T-helper 1 cell treated with Interleukin-12 subunit alpha and Interleukin-12 subunit beta and Interleukin-4 antibody, amounts not matched to agents 30 ng/mL and 1 ng/mL, for 36 hours (primary cell): ENCODE results near the gene RANBP17. TPM values are rescaled to one million over a fixed set of nuclear protein-coding genes. Genes with fewer than 3 reads are reported as not detected.

Experiments
- intact Hi-C: fragments of 100-400 bp; cut with micrococcal nuclease; formaldehyde crosslinking; loops from one replicate; pipeline ENCODE4 v1.15.1; 2024
- total RNA-seq: library from RNA; stranded (reverse); gene quantifications from 2 replicates; pipeline ENCODE4 v1.2.3, GENCODE V29; 2022

RANBP17 gene
- total RNA-seq, 1 donor from 2014 or later: not detected

DNA sequence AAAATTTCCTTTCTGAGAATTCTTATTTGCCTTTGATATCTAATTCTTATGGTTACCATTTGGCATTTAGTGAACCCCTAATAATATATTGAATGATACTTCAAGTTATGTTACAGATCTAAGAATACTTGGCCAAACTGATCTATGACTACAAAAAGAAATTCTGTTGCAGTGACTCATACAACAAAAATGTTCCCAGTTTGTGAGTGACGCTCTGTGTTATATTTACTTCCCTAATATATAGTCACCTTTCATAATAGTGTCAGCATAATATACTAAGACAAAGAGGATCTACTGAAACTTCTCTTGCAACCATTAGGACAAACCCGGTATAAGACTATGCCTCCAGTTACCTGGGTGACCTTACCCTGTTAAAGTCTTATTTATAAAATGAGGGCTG lies 230.4 kb downstream of the RANBP17 start:
- intact Hi-C loops: no loop called here

DNA sequence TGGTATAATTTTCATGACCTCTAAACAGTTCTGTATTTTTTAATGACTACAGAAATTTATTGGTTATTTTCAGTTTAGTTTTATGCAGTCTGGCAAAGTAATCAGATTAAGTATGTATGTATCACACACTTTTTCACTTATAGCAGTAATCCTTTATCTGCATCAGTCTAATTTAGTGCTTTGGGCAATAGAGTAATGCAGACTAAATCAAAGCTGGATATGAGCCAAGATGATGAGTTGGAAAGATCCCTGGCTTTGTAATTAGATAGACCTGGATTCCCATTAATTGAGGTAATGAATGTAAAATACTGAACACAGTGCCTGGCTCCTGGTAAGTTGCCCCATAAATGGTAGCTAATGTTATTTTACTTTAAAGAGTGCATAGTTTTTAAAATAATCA lies 231.8 kb downstream of the RANBP17 start:
- intact Hi-C loops: no loop called here

DNA sequence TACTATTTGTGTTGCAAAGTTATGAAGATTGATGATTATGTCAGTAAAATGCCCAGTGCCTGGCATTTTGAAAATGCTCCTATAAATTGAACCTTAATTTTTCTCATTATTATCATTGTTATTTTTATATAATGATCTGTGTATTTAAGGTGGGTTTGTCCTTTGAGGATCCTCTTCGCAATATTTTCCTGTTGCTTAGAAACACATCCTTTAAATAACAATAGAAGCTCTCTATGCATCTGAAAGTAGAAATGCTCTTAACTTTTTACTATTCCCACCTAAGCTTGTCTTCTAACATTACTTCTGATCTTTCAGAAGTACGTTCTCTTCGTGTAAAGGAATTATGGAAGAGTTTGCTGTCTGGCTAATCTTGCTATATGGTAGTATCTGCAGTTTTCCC lies 232.5 kb downstream of the RANBP17 start:
- intact Hi-C loops: no loop called here

DNA sequence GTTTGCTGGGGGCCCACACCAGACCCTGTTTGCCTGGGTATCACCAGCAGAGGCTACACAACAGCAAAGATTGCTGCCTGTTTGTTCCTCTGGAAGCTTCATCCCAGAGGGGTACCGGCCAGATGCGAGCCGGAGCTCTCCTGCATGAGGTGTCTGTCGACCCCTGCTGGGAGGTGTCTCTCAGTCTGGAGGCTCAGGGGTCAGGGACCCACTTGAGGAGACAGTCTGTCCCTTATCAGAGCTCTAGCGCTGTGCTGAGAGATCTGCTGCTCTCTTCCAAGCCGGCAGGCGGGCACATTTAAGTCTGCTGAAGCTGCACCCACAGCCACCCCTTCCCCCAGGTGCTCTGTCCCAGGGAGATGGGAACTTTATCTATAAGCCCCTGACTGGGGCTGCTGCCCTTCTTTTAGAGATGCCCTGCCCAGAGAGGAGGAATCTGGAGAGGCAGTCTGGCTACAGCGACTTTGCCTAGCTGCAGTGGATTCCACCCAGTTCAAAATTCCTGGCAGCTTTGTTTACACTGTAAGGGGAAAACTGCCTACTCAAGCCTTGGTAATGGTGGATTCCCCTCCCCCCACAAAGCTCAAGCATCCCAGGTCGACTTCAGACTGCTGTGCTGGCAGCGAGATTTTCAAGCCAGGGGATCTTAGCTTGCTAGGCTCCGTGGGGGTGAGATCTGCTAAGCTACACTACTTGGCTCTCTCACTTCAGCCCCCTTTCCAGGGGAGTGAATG lies 241.2 kb downstream of the RANBP17 start:
- intact Hi-C loops: no loop called here

DNA sequence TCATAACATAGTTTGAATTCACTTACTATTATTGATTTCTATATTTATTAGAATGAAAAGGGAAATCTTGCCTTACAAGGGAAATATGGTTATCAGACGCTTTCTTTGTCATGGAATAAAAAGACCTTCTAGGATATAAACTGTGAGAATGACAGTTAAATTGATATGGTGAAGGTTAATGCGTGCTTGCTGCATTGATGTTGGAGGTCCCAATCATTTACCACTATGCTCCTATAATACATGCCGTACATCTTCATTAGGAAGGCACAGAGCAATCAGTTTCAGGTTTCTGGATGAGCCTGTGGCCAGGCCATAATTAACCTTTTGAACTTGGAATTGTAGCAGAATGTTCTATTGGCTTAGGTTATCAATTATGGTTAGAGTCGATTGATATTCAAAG lies 245.9 kb downstream of the RANBP17 start:
- intact Hi-C loops: no loop called here

DNA sequence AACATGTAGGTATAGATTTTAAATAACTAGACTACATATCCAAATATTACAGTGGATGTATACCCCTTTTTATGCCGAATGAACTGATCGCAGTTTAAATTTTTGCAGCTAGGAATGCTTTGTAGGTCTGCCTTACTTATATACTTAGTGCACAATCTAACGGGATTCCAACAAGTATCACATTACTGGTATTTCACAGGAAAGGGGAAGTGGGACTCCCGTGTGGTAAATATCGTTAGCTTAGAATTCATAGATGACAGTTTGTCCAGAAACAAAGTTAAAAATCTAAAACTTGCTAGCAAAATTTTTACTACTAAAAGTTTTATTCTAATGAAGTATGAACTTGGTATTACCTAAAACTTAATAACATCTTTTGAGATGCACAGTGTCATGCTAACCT lies 253.7 kb downstream of the RANBP17 start:
- intact Hi-C loops: no loop called here

DNA sequence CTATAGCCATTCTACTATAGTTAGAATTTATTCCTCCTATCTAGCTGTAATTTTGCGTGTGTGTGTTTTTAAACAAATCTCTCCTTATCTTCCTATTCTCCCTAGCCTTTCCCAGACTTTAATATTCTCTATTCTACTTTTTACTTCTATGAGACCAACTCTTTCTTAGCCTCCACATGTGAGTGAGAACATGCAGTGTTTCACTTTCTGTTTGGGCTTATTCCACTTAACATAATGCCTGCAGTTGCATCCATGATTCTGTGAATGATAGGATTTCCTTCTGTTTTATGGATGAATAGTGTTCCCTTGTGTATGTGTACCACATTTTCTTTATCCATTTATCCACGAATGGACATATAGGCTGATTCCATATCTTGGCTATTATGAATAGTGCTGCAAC lies 254.9 kb downstream of the RANBP17 start:
- intact Hi-C loops: no loop called here

DNA sequence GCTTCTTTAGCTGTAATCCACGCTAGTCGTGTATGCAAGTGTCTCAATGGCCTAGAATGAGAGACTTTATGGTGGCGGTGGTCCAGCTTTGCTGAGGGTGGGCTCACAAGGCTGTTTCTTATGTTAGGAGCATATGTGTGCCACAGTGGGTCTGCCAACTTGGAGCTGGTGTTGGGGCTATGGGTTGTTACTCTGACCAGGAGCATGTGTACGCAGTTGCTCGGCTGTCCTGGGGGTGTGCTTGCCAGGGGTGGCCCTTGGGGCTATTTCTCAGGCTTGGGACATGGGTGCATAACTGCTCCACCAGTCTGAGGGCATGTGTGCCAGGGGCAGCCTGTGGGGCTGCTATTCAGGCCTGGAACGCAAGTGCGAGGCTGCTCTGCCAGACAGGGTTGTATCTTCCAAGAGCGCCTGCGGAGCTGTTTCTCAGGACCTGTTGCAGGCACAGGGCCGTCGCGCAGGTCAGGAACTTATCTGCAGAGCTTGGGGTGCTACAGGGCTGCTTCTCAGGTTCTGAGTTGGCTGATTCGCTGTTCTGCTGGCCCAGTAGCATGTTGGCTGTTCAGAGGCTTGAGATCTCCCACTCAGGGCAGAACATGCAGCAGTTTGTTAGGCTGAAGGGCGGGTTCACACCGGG lies 259.3 kb downstream of the RANBP17 start:
- intact Hi-C loops: no loop called here

DNA sequence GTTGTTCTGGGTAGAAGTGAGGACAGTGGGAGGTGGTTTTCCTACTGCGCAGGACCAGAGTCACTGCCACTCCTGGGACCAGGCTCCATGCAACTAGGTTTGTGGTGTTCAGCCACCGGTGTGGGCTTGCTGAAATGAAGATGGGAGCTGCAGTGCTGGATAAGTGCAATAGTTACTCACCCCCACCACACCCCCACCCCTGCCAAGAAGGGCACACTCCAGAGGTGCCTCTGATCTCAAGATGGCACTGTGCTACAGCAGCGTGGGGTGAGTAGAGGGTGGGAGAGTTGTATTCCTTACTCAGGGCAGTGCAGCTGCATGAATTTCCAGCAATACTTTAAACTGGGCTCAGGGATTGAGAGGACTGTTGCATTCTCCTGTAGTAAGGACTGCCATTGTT lies 259.8 kb downstream of the RANBP17 start:
- intact Hi-C loops: no loop called here

DNA sequence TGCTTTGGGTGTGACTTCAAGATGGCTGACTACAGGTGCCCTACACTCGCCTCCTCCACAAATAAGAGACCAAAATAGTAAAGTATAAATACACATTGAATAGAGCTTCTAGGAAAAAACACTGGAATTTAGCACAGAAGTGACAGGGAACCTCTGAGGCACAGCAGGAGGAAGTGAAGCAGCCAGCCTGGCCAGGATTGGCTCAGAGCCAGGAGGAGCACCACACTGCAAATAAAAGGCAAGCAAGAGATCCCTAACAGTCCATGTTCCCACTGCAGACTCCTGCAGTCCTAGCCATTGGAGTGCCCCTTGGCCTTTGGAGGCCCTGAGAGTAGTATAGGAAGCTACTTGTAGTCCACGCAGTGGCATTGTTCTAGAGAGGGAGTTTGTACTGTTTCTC lies 260.6 kb downstream of the RANBP17 start:
- intact Hi-C loops: no loop called here

DNA sequence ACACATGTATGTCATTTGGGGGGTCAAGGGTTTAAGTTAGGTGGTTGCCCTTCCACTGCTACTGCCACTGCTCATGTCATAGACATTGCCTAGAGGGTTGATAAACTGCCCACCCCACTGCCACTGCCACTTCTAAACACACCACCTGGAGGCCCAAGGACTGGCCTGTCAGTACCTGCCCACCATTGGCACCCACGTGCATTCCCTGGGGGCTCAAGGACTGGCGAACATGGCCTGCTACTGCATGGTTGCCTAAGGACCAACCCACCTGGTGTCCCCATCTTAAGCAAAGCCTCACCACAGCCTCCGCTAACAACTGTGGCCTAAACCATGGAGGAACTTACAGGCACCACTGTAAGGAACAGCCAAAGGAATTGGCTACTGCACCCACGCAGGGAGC lies 261.6 kb downstream of the RANBP17 start:
- intact Hi-C loops: no loop called here

DNA sequence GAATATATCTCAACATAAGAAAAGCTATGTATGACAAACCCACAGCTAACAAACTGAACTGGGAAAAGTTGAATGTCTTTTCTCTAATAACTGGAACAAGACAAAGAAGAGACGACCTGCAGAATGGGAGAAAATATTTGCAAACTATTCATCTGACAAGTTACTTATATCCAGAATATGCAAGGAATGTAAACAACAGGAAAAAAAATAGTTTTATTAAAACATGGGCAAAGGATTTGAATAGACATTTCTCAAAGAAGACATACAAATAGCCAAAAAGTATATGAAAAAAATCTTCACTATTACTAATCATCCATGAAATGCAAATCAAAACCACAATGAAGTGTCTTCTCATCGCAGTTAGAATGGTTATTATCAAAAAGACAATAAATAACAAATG lies 265.5 kb downstream of the RANBP17 start:
- intact Hi-C loops: no loop called here

DNA sequence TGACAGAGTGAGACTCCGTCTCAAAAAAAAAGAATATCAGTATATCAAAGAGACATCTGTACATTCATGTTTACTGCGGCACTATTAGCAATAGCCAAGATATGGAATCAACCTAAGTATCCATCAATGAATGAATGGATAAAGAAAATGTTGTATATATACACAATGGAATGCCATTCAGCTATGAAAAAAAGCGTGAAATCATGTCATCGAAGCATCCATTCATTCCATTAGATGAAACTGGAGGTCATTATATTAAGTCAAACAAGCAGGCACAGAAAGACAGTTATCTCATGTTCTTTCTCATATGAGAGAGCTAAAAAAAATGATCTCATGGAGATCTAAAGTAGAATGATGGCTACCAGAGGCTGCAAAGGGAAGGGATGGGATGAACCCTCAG lies 266.3 kb downstream of the RANBP17 start:
- intact Hi-C loops: no loop called here

DNA sequence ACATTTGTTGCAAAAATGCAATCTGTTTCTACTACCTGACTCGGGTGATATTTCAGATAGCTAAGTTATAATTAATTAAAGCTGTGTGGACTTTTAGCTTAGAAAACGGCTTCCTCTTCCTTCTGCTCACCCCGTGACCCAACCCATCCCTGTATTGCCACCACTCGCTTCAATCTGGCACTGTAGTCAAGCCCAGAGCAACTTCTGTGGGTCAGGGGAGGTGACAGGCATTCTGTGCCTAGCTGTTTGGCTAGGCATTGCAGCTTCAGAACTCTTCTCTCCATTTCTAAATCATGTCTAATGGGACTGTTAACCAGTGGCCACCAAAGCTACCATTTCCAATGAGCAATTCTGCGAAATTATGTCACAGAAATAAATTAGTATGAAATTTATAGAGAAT lies 267.5 kb downstream of the RANBP17 start:
- intact Hi-C loops: no loop called here

DNA sequence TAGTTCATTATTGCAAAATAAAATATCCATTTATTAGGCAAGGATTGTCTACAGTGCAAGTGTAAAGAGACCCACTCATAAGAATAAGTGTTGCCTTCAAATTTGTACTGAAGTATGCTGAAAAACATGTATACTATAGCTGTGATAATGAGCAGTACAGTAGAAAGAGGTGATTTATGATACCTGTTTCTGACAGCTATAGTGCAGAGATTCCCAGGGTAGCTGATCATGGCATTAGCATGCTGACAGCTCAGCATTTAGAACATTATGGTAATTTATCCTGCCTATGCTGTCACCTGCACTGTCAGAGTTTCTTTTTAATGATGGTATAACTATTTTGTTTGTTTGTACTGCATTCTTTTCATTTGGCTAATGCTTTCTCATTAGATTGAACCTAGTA lies 269.7 kb downstream of the RANBP17 start:
- intact Hi-C loops: no loop called here

DNA sequence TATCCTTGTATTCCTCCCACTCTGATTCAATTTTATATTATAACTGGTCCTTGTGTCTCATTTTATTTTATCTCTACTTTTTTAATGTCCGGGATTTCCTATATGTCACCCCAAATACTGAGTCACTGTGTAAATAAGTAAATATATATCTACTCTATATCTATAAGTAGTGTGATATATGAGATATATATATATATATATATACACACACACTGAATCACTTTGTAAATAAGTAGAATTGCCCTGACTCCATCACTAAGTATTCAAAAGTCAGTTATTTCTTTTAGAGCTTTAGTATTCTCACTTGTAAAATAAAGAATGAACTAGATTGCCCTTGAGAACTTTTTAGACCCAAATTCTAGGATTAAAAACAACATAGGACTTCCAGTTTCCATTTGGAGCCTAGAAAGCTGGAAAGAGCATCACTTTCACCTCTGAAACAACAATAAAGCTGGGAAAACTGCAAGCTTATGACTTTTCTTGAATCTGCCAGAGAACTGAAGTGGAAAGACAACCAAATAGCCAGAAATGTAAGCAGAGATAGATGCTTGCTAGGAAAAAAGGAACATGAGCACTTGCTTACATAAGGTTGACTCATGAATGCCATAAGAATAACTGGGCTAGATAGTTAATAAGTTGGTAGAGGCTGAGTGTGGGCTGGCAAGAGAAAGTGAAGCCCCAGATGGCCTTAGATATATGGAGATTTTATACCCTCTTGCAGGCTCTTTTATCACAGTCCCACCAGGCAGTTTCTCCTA lies 276.1 kb downstream of the RANBP17 start:
- intact Hi-C loops: no loop called here

DNA sequence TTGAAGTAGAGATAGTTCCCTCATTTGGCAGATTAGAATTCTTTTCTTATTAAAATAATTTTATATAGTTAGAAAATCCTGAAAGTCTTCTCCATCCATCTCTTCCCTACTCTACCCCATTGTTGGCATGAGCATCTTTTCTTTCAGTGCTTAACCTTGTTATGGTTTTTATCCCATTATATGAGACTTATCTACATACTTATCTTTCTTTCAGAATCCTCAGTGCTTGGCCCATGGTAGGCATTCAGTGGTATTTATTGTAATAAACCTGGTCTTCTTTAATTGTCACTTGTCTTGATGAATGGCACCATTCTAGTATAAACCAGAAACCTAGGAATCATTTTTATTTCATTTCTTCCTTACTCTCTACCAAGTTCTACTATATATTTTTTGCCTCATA lies 277.4 kb downstream of the RANBP17 start:
- intact Hi-C loops: no loop called here

DNA sequence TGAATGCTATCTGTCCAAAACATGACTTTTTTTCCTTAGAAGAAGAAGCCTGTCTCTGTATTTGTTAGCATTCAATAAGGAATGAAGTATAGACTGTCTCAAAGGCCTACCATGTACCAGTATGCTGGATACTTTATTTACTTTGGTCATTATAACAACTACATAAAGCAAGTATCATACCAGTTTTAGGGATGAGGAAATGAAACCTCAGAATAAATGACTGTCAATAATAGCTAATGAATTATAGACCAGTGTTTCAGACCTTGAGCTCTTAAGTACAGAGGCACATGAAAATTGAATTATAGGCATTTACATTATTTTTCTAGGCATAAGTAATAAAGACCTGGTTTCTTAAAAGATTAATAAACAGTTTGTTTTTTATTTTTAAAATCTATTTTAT lies 280.8 kb downstream of the RANBP17 start:
- intact Hi-C loops: no loop called here

DNA sequence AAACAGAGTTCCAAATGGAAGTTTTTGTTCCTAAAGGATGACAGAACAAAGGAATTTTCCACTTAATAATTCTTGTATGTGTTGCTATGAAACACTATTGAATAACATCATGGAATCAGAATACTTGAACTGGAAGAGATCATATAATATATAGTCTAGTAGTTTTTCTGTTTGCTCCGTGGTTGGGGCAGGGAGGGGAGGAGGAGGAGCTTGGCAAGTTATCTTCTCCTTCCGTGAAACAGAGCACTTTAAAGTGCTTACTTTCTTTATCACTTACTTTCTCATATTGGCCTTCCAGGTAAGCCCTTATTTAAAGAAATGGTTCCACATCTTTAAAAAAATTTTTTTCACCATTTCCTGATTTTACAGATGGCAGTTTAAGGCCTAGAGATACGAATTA lies 281.4 kb downstream of the RANBP17 start:
- intact Hi-C loops: no loop called here

DNA sequence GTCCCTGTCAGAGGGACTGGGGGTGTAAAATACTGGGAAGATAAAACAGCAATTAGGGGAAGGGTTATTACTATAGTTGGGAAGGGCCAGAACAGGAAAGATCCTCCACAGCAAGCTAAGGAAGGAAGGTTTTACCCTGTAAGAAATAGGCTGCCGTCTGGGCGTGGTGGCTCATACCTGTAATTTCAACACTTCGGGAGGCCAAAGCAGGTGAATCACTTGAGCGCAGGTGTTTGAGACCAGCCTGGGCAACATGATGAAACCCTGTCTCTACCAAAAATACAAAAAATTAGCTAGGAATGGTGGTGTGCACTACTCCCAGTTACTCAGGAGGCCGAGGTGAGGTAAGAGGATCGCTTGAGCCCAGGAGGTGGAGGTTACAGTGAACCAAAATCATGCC lies 282.1 kb downstream of the RANBP17 start:
- intact Hi-C loops: no loop called here

DNA sequence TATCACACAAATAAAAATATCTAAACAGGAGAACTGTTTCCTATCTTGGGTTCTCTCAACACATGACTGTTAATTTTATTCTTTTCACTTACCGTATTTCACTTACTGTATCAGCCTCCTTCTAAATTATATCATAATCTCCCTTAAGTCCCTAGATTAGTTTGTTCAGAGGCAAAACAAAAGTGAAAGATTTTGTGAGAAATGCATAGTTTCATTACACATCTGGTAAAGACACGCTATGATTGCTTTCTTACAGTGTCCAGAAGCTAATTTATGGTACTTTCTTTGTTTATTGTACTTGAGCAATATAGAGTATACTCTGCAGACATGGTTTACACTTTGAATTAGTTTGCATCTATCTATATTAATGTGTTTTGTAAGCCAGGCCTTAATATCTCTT lies 287.5 kb downstream of the RANBP17 start:
- intact Hi-C loops: no loop called here

DNA sequence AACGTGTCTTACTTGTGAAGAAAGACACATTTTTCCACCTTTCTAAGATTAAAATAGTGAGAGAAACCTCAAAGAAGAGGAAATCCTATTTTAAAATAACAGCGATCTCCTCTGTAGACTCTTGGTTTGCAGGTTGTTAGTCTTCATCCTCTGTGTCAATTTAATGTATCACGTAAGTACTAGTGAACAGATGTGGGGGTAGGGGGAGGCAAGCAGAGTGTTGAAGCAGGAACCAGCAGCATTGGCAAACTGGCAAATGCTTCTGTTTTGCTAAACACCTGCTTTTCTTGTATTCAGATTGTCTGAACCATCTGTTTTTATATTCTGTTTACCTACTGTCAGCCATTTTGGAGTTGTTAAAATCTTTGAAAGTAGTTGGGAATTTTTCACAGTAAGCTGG lies 288.0 kb downstream of the RANBP17 start:
- intact Hi-C loops: no loop called here

DNA sequence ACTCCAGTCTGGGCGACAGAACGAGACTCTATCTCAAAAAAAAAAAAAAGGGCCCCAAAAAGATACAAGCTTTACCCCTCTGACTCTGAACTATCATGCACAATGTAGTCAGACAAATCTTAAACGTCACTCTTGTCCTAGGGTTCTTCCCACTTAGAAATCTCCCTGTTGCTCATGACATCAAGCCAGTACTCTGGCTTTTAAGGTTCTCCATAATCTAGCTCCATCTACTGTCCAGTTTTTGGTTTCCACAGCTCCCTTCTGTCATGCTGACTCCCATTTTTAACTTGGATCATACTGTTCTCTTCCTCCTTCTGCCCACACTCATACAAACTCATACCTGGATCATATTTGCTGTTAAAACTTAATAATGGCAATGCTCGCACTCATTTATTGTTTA lies 290.6 kb downstream of the RANBP17 start:
- intact Hi-C loops: no loop called here
